B cell (primary cell): ENCODE data around the gene RPUSD3.

ENCODE experiments used
- EZH2 ChIP-seq: IDR thresholded peaks from 2 replicates; pipeline ENCODE4 v1.6.1; 2012; ENCODE audit warnings: borderline replicate concordance, low read depth, mild to moderate bottlenecking, moderate library complexity, low read length; ENCODE audit not compliant: insufficient read depth, poor library complexity, severe bottlenecking
- TF ChIP-seq, protein P1 (sequence below): fragments of 200-600 bp; IDR thresholded peaks from one replicate; pipeline ENCODE4 v1.8.0; 2022; ENCODE audit warnings: antibody characterized with exemption, mild to moderate bottlenecking

DNA sequence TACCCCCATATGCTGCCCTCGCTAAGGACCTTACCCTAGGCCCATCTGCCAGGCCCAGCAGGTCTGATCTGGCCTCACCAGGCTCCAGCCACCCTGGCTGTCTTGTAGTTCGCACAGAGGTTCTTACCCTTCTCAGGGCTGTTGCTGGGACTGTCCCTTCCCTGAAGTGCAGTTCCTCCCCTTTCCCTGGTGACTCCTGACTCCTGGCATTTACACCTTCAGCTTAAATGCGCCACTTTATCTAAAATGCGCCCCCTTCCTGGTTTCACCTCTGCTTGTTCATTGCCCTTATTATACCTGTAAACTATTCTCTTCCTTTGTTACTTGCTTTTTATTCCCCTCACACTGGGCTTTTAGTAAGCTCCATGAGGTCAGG is 34.6 kb downstream of the RPUSD3 start:
- TF ChIP-seq, protein P1, sequence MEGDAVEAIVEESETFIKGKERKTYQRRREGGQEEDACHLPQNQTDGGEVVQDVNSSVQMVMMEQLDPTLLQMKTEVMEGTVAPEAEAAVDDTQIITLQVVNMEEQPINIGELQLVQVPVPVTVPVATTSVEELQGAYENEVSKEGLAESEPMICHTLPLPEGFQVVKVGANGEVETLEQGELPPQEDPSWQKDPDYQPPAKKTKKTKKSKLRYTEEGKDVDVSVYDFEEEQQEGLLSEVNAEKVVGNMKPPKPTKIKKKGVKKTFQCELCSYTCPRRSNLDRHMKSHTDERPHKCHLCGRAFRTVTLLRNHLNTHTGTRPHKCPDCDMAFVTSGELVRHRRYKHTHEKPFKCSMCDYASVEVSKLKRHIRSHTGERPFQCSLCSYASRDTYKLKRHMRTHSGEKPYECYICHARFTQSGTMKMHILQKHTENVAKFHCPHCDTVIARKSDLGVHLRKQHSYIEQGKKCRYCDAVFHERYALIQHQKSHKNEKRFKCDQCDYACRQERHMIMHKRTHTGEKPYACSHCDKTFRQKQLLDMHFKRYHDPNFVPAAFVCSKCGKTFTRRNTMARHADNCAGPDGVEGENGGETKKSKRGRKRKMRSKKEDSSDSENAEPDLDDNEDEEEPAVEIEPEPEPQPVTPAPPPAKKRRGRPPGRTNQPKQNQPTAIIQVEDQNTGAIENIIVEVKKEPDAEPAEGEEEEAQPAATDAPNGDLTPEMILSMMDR: no peak
- no peak for TF ChIP-seq EZH2
